Endothelial cell of umbilical vein (primary cell): ENCODE data around the gene GOLGA2. TPM values are rescaled to one million over a fixed set of nuclear protein-coding genes. Genes with fewer than 3 reads are reported as not detected.
A peak's percentile ranks its signal among the peaks of the same experiment; 100 is the strongest.

Experiments
- BruUV-seq: library from RNA; stranded (reverse); fragments of 400-500 nt; replicated peaks from 2 replicates; lab custom pipeline; 2021; lab: Mats Ljungman, UMichigan
- CTCF ChIA-PET: fragments of 300-600, 350-600 bp; sonication (Branson Sonifier 250); formaldehyde crosslinking; loops from one replicate; lab custom pipeline; 2021; ENCODE audit warnings: antibody characterized with exemption, inconsistent platforms; lab: Charles Lee
- POLR2A ChIA-PET: fragments of 300-600, 350-600 bp; sonication (Branson Sonifier 250); formaldehyde crosslinking; loops from one replicate; lab custom pipeline; 2021; ENCODE audit warnings: antibody characterized with exemption, inconsistent platforms; lab: Charles Lee
- DNase-seq: peaks from one replicate; pipeline ENCODE4 v3.0.0-alpha.2; 2011; ENCODE audit warnings: low read depth, low spot score
- FAIRE-seq: peaks from 2 replicates; lab custom pipeline; 2011; peaks lifted over from hg19 to GRCh38; lab: Jason Lieb, UNC
- H2AFZ ChIP-seq: 2 replicates; pipeline ENCODE4 v1.6.0; 2012; ENCODE audit warnings: low read depth, low read length, control low read depth, inconsistent platforms
- H3K27ac ChIP-seq: 2 replicates; pipeline ENCODE4 v1.5.1; 2011; ENCODE audit warnings: low read depth, mild to moderate bottlenecking, control low read depth, low read length, moderate library complexity; ENCODE audit not compliant: insufficient read depth
- H3K27me3 ChIP-seq, 2 experiments: 2 replicates each; pipeline versions ENCODE4 v1.6.0 to v1.6.1; 2011; ENCODE audit warnings: low read length in 2 of 2, mixed read lengths in 1 of 2; ENCODE audit not compliant: control insufficient read depth in 2 of 2, insufficient read depth in 2 of 2
- H3K36me3 ChIP-seq, 2 experiments: 2 replicates in 1 of 2; 3 replicates in 1 of 2; pipeline ENCODE4 v1.5.1; 2011; ENCODE audit warnings: low read length in 2 of 2, mild to moderate bottlenecking in 1 of 2, moderate library complexity in 1 of 2; ENCODE audit not compliant: control insufficient read depth in 2 of 2, insufficient read depth in 2 of 2; ENCODE audit errors: extremely low read depth in 1 of 2
- H3K4me1 ChIP-seq: 3 replicates; pipeline ENCODE4 v1.5.1; 2011; ENCODE audit warnings: mild to moderate bottlenecking, low read length; ENCODE audit not compliant: control insufficient read depth, insufficient read depth; ENCODE audit errors: extremely low read depth
- H3K4me2 ChIP-seq: 2 replicates; pipeline ENCODE4 v1.6.1; 2011; ENCODE audit warnings: low read length, control low read depth, mixed read lengths; ENCODE audit not compliant: insufficient read depth
- H3K4me3 ChIP-seq, 3 experiments: fragments of 200-600 bp in 1 of 3; sonication (generic), shearing (Covaris generic) in 1 of 3; replicated peaks in 1 of 3; 2 replicates each; pipeline ENCODE4 v1.5.1; 2011 to 2016; ENCODE audit warnings: control low read depth in 3 of 3, low read length in 3 of 3, mild to moderate bottlenecking in 2 of 3, inconsistent platforms in 1 of 3, low read depth in 1 of 3, moderate library complexity in 1 of 3; ENCODE audit not compliant: insufficient read depth in 1 of 3
- H3K79me2 ChIP-seq: 2 replicates; pipeline ENCODE4 v1.6.0; 2012; ENCODE audit warnings: low read length, inconsistent platforms; ENCODE audit not compliant: control insufficient read depth, insufficient read depth
- H3K9ac ChIP-seq: replicated peaks from 2 replicates; pipeline ENCODE3; 2011; ENCODE audit warnings: low read length, control low read depth; ENCODE audit not compliant: insufficient read depth; ENCODE audit errors: extremely low read depth
- H3K9me1 ChIP-seq: replicated peaks from 3 replicates; pipeline ENCODE4 v1.6.0; 2011; ENCODE audit warnings: mild to moderate bottlenecking, low read length; ENCODE audit not compliant: control insufficient read depth, insufficient read depth; ENCODE audit errors: extremely low read depth
- H3K9me3 ChIP-seq: replicated peaks from 2 replicates; pipeline ENCODE4 v1.5.1; 2012; ENCODE audit warnings: low read length, inconsistent platforms; ENCODE audit not compliant: control insufficient read depth, insufficient read depth
- H4K20me1 ChIP-seq: replicated peaks from 2 replicates; pipeline ENCODE3; 2011; ENCODE audit warnings: mild to moderate bottlenecking, low read length; ENCODE audit not compliant: control insufficient read depth, insufficient read depth; ENCODE audit errors: extremely low read depth
- CTCF ChIP-seq, 2 donors: IDR thresholded peaks; 1 replicate in 1 of 2; 2 replicates in 1 of 2; pipeline ENCODE4 v1.5.1; 2011; ENCODE audit warnings: low read length in 2 of 2, mild to moderate bottlenecking in 2 of 2, moderate library complexity in 2 of 2, control low read depth in 1 of 2, inconsistent platforms in 1 of 2, low read depth in 1 of 2; ENCODE audit not compliant: insufficient read depth in 1 of 2; ENCODE audit errors: extremely low read depth in 1 of 2
- EZH2 ChIP-seq: IDR thresholded peaks from 2 replicates; pipeline ENCODE4 v1.6.1; 2012; ENCODE audit warnings: borderline replicate concordance, low read depth, mild to moderate bottlenecking, moderate library complexity, low read length, inconsistent platforms; ENCODE audit not compliant: severe bottlenecking
- FOS ChIP-seq: IDR thresholded peaks from 2 replicates; pipeline ENCODE4 v1.6.1; 2011; ENCODE audit warnings: mild to moderate bottlenecking, low read length, moderate library complexity, borderline replicate concordance; ENCODE audit not compliant: insufficient read depth
- GATA2 ChIP-seq: IDR thresholded peaks from 2 replicates; pipeline ENCODE4 v1.7.0; 2011; ENCODE audit warnings: low read depth, mild to moderate bottlenecking, moderate library complexity, mixed read lengths, low read length; ENCODE audit not compliant: insufficient read length, insufficient read depth
- JUN ChIP-seq: IDR thresholded peaks from 2 replicates; pipeline ENCODE4 v1.6.1; 2011; ENCODE audit warnings: borderline replicate concordance, low read depth; ENCODE audit not compliant: insufficient read length, insufficient read depth
- MAX ChIP-seq: IDR thresholded peaks from 2 replicates; pipeline ENCODE4 v1.6.1; 2011; ENCODE audit not compliant: insufficient read depth, insufficient read length
- MYC ChIP-seq: IDR thresholded peaks from one replicate; pipeline ENCODE4 v1.6.1; 2011; ENCODE audit warnings: mild to moderate bottlenecking, low read depth, low read length
- POLR2A ChIP-seq: IDR thresholded peaks from 2 replicates; pipeline ENCODE4 v1.6.1; 2012; ENCODE audit warnings: low read depth, mild to moderate bottlenecking, control low read depth, low read length
- POLR2AphosphoS5 ChIP-seq: IDR thresholded peaks from 2 replicates; pipeline ENCODE4 v1.6.1; 2012; ENCODE audit warnings: low read depth, mild to moderate bottlenecking, control low read depth, low read length, moderate library complexity; ENCODE audit not compliant: insufficient read depth
- dilution Hi-C: fragments of 300-500 bp; cut with MboI; formaldehyde crosslinking; loops from one replicate; pipeline ENCODE4 v1.15.0; 2019; ENCODE audit warnings: low sequenced_read_pairs; ENCODE audit not compliant: extremely low pct_ligation_motif_present
- intact Hi-C: fragments of 100-400 bp; cut with micrococcal nuclease; formaldehyde crosslinking; loops from one replicate; pipeline ENCODE4 v1.10.0; 2022
- polyA plus RNA-seq, 4 experiments: library from polyadenylated mRNA; depleted of rRNA in 3 of 4; stranded (reverse) in 3 of 4; unstranded in 1 of 4; fragments of >200 nt; gene quantifications; 2 replicates each; pipeline versions ENCODE4 v1.2.1 to v1.2.3, GENCODE V29; 2011 to 2012; ENCODE audit warnings: missing spikeins in 1 of 4
- total RNA-seq: library from RNA; stranded (reverse); gene quantifications from 2 replicates; pipeline ENCODE4 v1.2.3, GENCODE V29; 2021

GOLGA2 gene
- total and polyA plus RNA-seq, 2 donors (not counting 3 experiments of a cell fraction or from before 2014, with no cell fraction given): 52.3 to 114 TPM

DNA sequence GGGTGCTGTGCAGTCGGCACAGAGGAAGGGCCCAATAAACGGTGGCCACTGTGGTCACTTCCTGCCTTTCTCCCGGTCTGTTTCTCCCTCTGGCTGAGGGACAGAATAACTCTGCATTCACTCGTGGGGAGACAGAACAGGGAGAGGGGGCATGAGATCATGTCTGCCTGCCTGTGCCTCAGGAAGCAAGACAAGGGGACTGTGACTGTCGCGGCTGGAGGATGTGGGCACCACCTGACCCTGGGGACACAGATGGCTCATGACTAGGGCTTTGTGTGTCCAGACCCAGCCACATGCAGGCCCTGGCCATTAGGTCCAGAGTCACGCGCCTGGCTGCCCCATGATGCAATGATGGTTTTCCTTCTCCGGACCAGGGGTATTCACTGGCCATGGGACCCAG is 40.6 kb upstream of the GOLGA2 start:
- peaks cover 5 to 14% of the 10 kb centered on the region in 2 experiments for H3K36me3 ChIP-seq
- peaks cover 2% of the 10 kb centered on the region for H3K79me2 ChIP-seq
- TF ChIP-seq GATA2: no peak
- TF ChIP-seq CTCF (IDR thresholded peaks at IDR 0.05; ENCODE audit: extremely low read depth in 1 of 2, insufficient read depth in 1 of 2, low read depth in 1 of 2, low read length in 2 of 2): no peak
- no peak for TF ChIP-seq EZH2
- TF ChIP-seq POLR2AphosphoS5: no peak
- no peak for TF ChIP-seq JUN
- TF ChIP-seq FOS: no peak
- TF ChIP-seq POLR2A: no peak
- no peak for TF ChIP-seq MAX
- TF ChIP-seq MYC: no peak
- dilution Hi-C loops: no loop called here
- H3K9ac ChIP-seq: peak overlapping the region; percentile 37
- H3K27ac ChIP-seq: peak overlapping the region; percentile 5
- no peak overlapping the region for H3K4me2 ChIP-seq
- H3K9me1 ChIP-seq: no peaks in the 10 kb centered on the region
- BruUV-seq: no TSS peak
- FAIRE-seq: peak; percentile 18
- no peak overlapping the region for H3K4me3 ChIP-seq
- ChIA-PET POLR2A (no interaction called here), CTCF (no interaction called here)
- H3K27me3 ChIP-seq: no peaks in the 10 kb centered on the region
- H2AFZ ChIP-seq: no peak overlapping the region
- intact Hi-C loops: no loop called here
- no peak for DNase-seq
- H4K20me1 ChIP-seq: no peaks in the 10 kb centered on the region
- H3K9me3 ChIP-seq: no peaks in the 10 kb centered on the region
- peaks cover 8% of the 10 kb centered on the region for H3K4me1 ChIP-seq
